AG04449 (cell line): ENCODE data around the gene DNAJC28.

Experiments
- CTCF ChIA-PET: fragments of 350-600 bp; formaldehyde crosslinking; extraction: SDS; loops from one replicate; lab custom pipeline; 2021; ENCODE audit warnings: antibody characterized with exemption; lab: Yijun Ruan, JAX
- POLR2A ChIA-PET: fragments of 400-600, 350-600 bp; formaldehyde crosslinking; extraction: SDS; loops from one replicate; lab custom pipeline; 2020; ENCODE audit warnings: antibody characterized with exemption, inconsistent platforms; lab: Yijun Ruan, JAX
- DNase-seq: peaks from one replicate; pipeline ENCODE4 v3.0.0-alpha.2; 2010; ENCODE audit warnings: low read depth, low spot score
- H3K4me3 ChIP-seq: 2 replicates; pipeline ENCODE4 v1.5.1; 2011; ENCODE audit warnings: low read depth, mild to moderate bottlenecking, control low read depth, low read length
- TF ChIP-seq, protein P1 (sequence below): IDR thresholded peaks from one replicate; pipeline ENCODE4 v1.5.1; 2011; ENCODE audit warnings: mild to moderate bottlenecking, moderate library complexity, low read length, control low read depth, inconsistent platforms; ENCODE audit not compliant: insufficient read depth; ENCODE audit errors: missing control alignments

DNAJC28 gene

DNA sequence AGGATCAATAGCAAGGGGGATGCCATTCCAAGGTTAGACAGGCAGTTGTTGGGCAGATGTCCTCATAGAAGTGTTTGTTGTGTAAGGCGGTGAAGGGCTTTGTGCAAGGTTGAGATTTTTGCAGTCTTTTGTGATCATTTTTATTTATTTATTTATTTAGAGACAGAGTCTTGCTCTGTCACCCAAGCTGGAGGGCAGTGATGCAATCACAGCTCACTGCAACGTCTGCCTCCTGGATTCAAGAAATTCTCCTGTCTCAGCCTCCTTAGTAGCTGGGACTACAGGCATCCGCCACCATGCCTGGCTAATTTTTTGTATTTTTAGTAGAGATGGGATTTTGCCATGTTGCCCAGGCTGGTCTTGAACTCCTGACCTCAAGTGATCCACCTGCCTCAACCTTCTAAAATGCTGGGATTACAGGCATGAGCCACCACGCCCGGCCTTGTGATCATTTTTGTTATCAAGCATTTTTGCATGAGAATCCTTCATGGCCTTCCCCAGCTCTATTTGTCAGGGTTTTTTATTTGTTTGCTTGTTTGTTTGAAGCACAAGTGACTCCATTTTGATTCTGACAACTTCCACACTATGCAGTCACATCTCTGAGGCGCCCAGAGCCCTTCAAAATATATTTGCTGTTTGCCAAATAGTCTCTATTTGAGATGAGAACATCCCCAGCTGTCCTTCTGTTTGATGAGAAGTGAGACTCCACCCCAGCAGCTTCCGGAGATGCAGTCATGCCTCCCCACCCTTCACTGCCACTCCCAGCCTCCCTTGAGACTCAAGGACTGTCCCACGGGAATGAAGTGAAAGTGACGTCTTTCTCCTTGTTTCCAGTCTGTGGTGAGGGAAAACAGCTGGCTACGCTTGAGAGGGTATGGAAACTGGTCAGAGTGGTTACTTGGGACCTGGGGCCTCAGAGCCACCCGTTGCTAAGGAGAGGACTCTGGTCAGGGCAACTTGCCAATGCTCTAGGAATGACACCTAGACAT, 49.7 kb downstream of the DNAJC28 start:
- TF ChIP-seq, protein P1, sequence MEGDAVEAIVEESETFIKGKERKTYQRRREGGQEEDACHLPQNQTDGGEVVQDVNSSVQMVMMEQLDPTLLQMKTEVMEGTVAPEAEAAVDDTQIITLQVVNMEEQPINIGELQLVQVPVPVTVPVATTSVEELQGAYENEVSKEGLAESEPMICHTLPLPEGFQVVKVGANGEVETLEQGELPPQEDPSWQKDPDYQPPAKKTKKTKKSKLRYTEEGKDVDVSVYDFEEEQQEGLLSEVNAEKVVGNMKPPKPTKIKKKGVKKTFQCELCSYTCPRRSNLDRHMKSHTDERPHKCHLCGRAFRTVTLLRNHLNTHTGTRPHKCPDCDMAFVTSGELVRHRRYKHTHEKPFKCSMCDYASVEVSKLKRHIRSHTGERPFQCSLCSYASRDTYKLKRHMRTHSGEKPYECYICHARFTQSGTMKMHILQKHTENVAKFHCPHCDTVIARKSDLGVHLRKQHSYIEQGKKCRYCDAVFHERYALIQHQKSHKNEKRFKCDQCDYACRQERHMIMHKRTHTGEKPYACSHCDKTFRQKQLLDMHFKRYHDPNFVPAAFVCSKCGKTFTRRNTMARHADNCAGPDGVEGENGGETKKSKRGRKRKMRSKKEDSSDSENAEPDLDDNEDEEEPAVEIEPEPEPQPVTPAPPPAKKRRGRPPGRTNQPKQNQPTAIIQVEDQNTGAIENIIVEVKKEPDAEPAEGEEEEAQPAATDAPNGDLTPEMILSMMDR = no peak
- H3K4me3 ChIP-seq = no peak overlapping the region
- DNase-seq = peak; percentile 33
- ChIA-PET POLR2A (interaction anchor here (1.1 kb wide), 1 partner anchor 10 kb away, joined by 3 read pairs; no protein-coding TSS in a partner anchor), CTCF (interaction anchor here (1.0 to 7.4 kb wide), 6 partner anchors 15 to 245 kb away, joined by 3 to 86 read pairs (median 25); no protein-coding TSS in a partner anchor)
